HUES64 (cell line): ENCODE measurements around the gene CDC42EP5.

Experiments
- H3K27ac ChIP-seq: 2 replicates; pipeline ENCODE4 v1.7.0; 2013; ENCODE audit warnings: low read depth, low read length, inconsistent platforms
- H3K27me3 ChIP-seq: 2 replicates; pipeline ENCODE4 v1.6.1; 2013; ENCODE audit warnings: mild to moderate bottlenecking, low read length; ENCODE audit not compliant: insufficient read depth
- H3K36me3 ChIP-seq: 2 replicates; pipeline ENCODE4 v1.6.1; 2013; ENCODE audit warnings: mild to moderate bottlenecking, low read length; ENCODE audit not compliant: insufficient read depth
- H3K4me1 ChIP-seq: 2 replicates; pipeline ENCODE4 v1.6.1; 2013; ENCODE audit warnings: mild to moderate bottlenecking, low read length, moderate library complexity; ENCODE audit not compliant: insufficient read depth
- H3K4me3 ChIP-seq: 2 replicates; pipeline ENCODE4 v1.5.1; 2013; ENCODE audit warnings: mild to moderate bottlenecking, low read length, moderate library complexity
- H3K9ac ChIP-seq: 2 replicates; pipeline ENCODE4 v1.6.1; 2013; ENCODE audit warnings: mild to moderate bottlenecking, low read depth, low read length
- H3K9me3 ChIP-seq: 2 replicates; pipeline ENCODE4 v1.6.1; 2013; ENCODE audit warnings: low read depth, low read length; ENCODE audit not compliant: insufficient read depth
- WGBS: fragments of 150-250, 120-280 bp; methylation state at CpG from one replicate; pipeline ENCODE4 v1.1.7; 2013; ENCODE audit warnings: missing lambda C conversion rate; 5-methylcytosine and 5-hydroxymethylcytosine counted together

Gene CDC42EP5

GRCh38 chr19:54421169-54421516, 52.0 kb downstream of the CDC42EP5 start:
- Histone ChIP-seq H3K27ac (peak overlapping the region; percentile 99; the same call in 1 of the 2 replicates), H3K9me3 (no peaks in the 10 kb centered on the region), H3K27me3 (peaks cover 10% of the 10 kb centered on the region), H3K4me3 (no peak overlapping the region; the same call in 1 of the 2 replicates), H3K36me3 (peaks cover 13% of the 10 kb centered on the region; the same call in 1 of the 2 replicates), H3K9ac (no peak overlapping the region), H3K4me1 (peaks cover 30% of the 10 kb centered on the region)
- 13% methylated on average over 6 of the region's 9 CpGs for WGBS

- Histone ChIP-seq H3K9me3 (no peaks in the 10 kb centered on the region), H3K36me3 (peaks cover 13% of the 10 kb centered on the region; the same call in 1 of the 2 replicates), H3K27me3 (peaks cover 16% of the 10 kb centered on the region), H3K9ac (peak overlapping the region; percentile 80), H3K27ac (peak overlapping the region; percentile 99), H3K4me1 (peaks cover 30% of the 10 kb centered on the region), H3K4me3 (peak overlapping the region; percentile 54)
- 1% methylated on average over 37 of the region's 37 CpGs for WGBS
Measured at GRCh38 chr19:54420383-54421168, 52.5 kb downstream of the CDC42EP5 start.

- H3K9ac ChIP-seq, result peak overlapping the region; percentile 80
- 7% methylated on average over 10 of the region's 10 CpGs for WGBS
- H3K36me3 ChIP-seq, result peaks cover 13% of the 10 kb centered on the region; the same call in 1 of the 2 replicates
- H3K9me3 ChIP-seq, result peaks cover under 1% of the 10 kb centered on the region
- peak overlapping the region; percentile 54 for H3K4me3 ChIP-seq
- peaks cover 30% of the 10 kb centered on the region for H3K4me1 ChIP-seq
- peak overlapping the region; percentile 99 for H3K27ac ChIP-seq
- peaks cover 19% of the 10 kb centered on the region for H3K27me3 ChIP-seq
Measured at GRCh38 chr19:54420068-54420382, 53.1 kb downstream of the CDC42EP5 start.

GRCh38 chr19:54418930-54419800, 53.9 kb downstream of the CDC42EP5 start:
- Histone ChIP-seq H3K4me1 (peaks cover 30% of the 10 kb centered on the region), H3K27me3 (peaks cover 27% of the 10 kb centered on the region), H3K9ac (no peak overlapping the region), H3K9me3 (peaks cover 5% of the 10 kb centered on the region), H3K4me3 (no peak overlapping the region), H3K36me3 (peaks cover 8% of the 10 kb centered on the region; the same call in 1 of the 2 replicates), H3K27ac (peak overlapping the region; percentile 99)
- 81% methylated on average over 26 of the region's 26 CpGs for WGBS

- Histone ChIP-seq H3K27ac (peak overlapping the region; percentile 48; the same call in 1 of the 2 replicates), H3K9ac (no peak overlapping the region), H3K27me3 (peaks cover 32% of the 10 kb centered on the region), H3K4me1 (peaks cover 30% of the 10 kb centered on the region), H3K9me3 (peaks cover 5% of the 10 kb centered on the region), H3K4me3 (no peak overlapping the region), H3K36me3 (peaks cover 3% of the 10 kb centered on the region; the same call in 1 of the 2 replicates)
- 43% methylated on average over 22 of the region's 25 CpGs for WGBS
Measured at GRCh38 chr19:54418030-54418929, 54.8 kb downstream of the CDC42EP5 start.

GRCh38 chr19:54416695-54417491, 56.2 kb downstream of the CDC42EP5 start:
- Histone ChIP-seq H3K4me3 (peak overlapping the region; percentile 69), H3K9ac (peak overlapping the region; percentile 57; the same call in 1 of the 2 replicates), H3K4me1 (peaks cover 26% of the 10 kb centered on the region), H3K9me3 (peaks cover 5% of the 10 kb centered on the region), H3K27me3 (peaks cover 32% of the 10 kb centered on the region), H3K27ac (no peak overlapping the region), H3K36me3 (no peaks in the 10 kb centered on the region)
- 46% methylated on average over 44 of the region's 44 CpGs for WGBS

GRCh38 chr19:54415901-54416673, 57.0 kb downstream of the CDC42EP5 start:
- Histone ChIP-seq H3K4me1 (peaks cover 18% of the 10 kb centered on the region), H3K36me3 (no peaks in the 10 kb centered on the region), H3K4me3 (peak overlapping the region; percentile 69), H3K9me3 (peaks cover 5% of the 10 kb centered on the region), H3K27ac (no peak overlapping the region), H3K27me3 (peaks cover 32% of the 10 kb centered on the region), H3K9ac (peak overlapping the region; percentile 57)
- 9% methylated on average over 28 of the region's 28 CpGs for WGBS

GRCh38 chr19:54415208-54415900, 57.7 kb downstream of the CDC42EP5 start, which contains the start of gene TTYH1:
Gene TTYH1, plus strand, starts transcription at chr19:54415464. Its CDS starts 89 bp downstream, at chr19:54415553.
- peaks cover 5% of the 10 kb centered on the region for H3K9me3 ChIP-seq
- WGBS, result 3% methylated on average over 58 of the region's 68 CpGs
- H3K9ac ChIP-seq, result peak within 1 kb of the TSS; percentile 57
- H3K27ac ChIP-seq, result no peak within 1 kb of the TSS
- peak within 1 kb of the TSS; percentile 69 for H3K4me3 ChIP-seq
- H3K36me3 ChIP-seq, result no peaks in the 10 kb centered on the region
- H3K4me1 ChIP-seq, result peaks cover 18% of the 10 kb centered on the region
- H3K27me3 ChIP-seq, result peaks cover 32% of the 10 kb centered on the region
